ENCODE data around the gene STPG3.

STPG3 gene

DNA sequence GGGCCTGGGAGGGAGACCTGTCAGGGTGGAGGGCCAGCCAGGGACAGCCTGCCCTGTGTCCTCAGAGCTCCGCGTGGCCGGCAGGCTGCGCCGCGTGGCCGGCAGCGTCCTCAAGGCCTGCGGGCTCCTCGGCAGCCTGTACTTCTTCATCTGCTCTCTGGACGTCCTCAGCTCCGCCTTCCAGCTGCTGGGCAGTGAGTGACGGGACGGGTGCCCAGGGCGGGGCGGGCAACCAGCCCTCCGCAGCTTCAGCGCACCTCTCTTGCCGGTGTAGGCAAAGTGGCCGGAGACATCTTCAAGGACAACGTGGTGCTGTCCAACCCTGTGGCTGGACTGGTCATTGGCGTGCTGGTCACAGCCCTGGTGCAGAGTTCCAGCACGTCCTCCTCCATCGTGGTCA is 18.6 kb upstream of the STPG3 start:
- H3K14ac ChIP-seq (ENCODE audit: low read length in 2 of 2) = no peak overlapping the region
- peaks cover 0 to 3% of the 10 kb centered on the region in 2 experiments for H3K36me3 ChIP-seq (ENCODE audit: control insufficient read depth in 1 of 2, insufficient read depth in 2 of 2, low read depth in 1 of 2, low read length in 2 of 2)
- no peak overlapping the region for H3K23ac ChIP-seq (ENCODE audit: low read length in 2 of 2)
- H3K4me1 ChIP-seq (ENCODE audit: control insufficient read depth, insufficient read depth, low read depth, low read length) = peaks cover 19% of the 10 kb centered on the region
- no peak overlapping the region for H2BK12ac ChIP-seq (ENCODE audit: low read length in 2 of 2)
- no peak overlapping the region for H2AFZ ChIP-seq (ENCODE audit: low read depth, low read length)
- H3K4me2 ChIP-seq (ENCODE audit: low read length, poor library complexity, severe bottlenecking) = no peak overlapping the region
- no peak overlapping the region for H3K18ac ChIP-seq (ENCODE audit: low read depth in 1 of 2, low read length in 2 of 2)
- H3K4ac ChIP-seq (ENCODE audit: low read depth in 1 of 2, low read length in 2 of 2) = no peak overlapping the region
- H3K79me1 ChIP-seq (replicated peaks; ENCODE audit: low read length, poor library complexity, severe bottlenecking) = peaks cover 10% of the 10 kb centered on the region
- no peak overlapping the region for H3K27ac ChIP-seq (ENCODE audit: low read length, poor library complexity, severe bottlenecking)
- no peak overlapping the region for H2BK120ac ChIP-seq (ENCODE audit: low read depth, low read length)
- peaks cover 0 to 73% of the 10 kb centered on the region in 2 experiments for H3K27me3 ChIP-seq (ENCODE audit: control insufficient read depth in 1 of 2, insufficient read depth in 1 of 2, low read length in 2 of 2)
- DNase-seq = no peak
- H4K8ac ChIP-seq (ENCODE audit: low read length) = no peak overlapping the region
- 91% methylated on average over 24 of the region's 24 CpGs for whole genome bisulfite sequencing
- H3K9ac ChIP-seq (ENCODE audit: low read length) = no peak overlapping the region
- H2BK5ac ChIP-seq (ENCODE audit: low read depth, low read length, poor library complexity, severe bottlenecking) = no peak overlapping the region
- H2BK15ac ChIP-seq (ENCODE audit: low read depth, poor library complexity, severe bottlenecking) = no peak overlapping the region
- H4K91ac ChIP-seq (ENCODE audit: low read length) = peak overlapping the region; percentile 10
- no peak overlapping the region for H2AK5ac ChIP-seq (ENCODE audit: low read length, severe bottlenecking)
- H3K4me3 ChIP-seq (ENCODE audit: insufficient read depth in 1 of 2, low read depth in 1 of 2, low read length in 2 of 2) = no peak overlapping the region
- H3K9me3 ChIP-seq (ENCODE audit: control insufficient read depth, low read length) = no peaks in the 10 kb centered on the region

DNA sequence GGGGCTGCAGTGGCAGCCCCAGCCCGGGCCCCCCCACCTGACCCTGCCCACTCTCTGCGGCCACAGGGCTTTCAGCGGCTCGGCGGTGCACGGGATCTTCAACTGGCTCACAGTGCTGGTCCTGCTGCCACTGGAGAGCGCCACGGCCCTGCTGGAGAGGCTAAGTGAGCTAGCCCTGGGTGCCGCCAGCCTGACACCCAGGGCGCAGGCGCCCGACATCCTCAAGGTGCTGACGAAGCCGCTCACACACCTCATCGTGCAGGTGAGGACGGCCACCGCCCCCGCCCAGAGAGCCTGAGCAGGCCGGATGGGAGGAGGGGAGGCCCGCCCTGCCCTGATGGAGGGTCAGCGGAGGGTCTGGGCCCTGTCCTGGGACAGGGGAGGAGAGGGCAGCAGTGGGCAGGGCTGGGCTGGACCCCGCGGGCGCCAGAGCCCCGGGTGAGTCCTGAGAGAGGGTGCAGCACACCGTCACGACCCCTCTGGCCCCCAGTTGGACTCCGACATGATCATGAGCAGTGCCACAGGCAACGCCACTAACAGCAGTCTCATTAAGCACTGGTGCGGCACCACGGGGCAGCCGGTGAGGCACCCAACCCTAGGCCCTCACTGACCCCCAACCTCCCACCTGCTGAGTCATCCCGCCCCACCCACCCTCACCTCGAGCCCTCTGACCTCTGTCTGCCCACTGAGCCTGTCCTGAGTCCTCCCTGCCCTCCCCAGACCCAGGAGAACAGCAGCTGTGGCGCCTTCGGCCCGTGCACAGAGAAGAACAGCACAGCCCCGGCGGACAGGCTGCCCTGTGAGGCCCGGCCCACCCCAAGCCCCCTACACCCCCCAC is 17.7 kb upstream of the STPG3 start:
- H3K14ac ChIP-seq (ENCODE audit: low read length in 2 of 2) = no peak overlapping the region
- H3K36me3 ChIP-seq (ENCODE audit: control insufficient read depth in 1 of 2, insufficient read depth in 2 of 2, low read depth in 1 of 2, low read length in 2 of 2) = peaks cover 0 to 3% of the 10 kb centered on the region in 2 experiments
- peaks cover 0 to 68% of the 10 kb centered on the region in 2 experiments for H3K27me3 ChIP-seq (ENCODE audit: control insufficient read depth in 1 of 2, insufficient read depth in 1 of 2, low read length in 2 of 2)
- 88% methylated on average over 34 of the region's 40 CpGs for WGBS
- no peak overlapping the region for H3K4me3 ChIP-seq (ENCODE audit: insufficient read depth in 1 of 2, low read depth in 1 of 2, low read length in 2 of 2)
- H3K9me3 ChIP-seq (ENCODE audit: control insufficient read depth, low read length) = no peaks in the 10 kb centered on the region
- no peak overlapping the region for H2BK12ac ChIP-seq (ENCODE audit: low read length in 2 of 2)
- H3K23ac ChIP-seq (ENCODE audit: low read length in 2 of 2) = no peak overlapping the region
- H2AK5ac ChIP-seq (ENCODE audit: low read length, severe bottlenecking) = no peak overlapping the region
- no peak overlapping the region for H3K27ac ChIP-seq (ENCODE audit: low read length, poor library complexity, severe bottlenecking)
- no peak overlapping the region for H3K4me2 ChIP-seq (ENCODE audit: low read length, poor library complexity, severe bottlenecking)
- H2BK15ac ChIP-seq (ENCODE audit: low read depth, poor library complexity, severe bottlenecking) = no peak overlapping the region
- H2BK120ac ChIP-seq (ENCODE audit: low read depth, low read length) = no peak overlapping the region
- H4K91ac ChIP-seq (ENCODE audit: low read length) = no peak overlapping the region
- no peak overlapping the region for H3K18ac ChIP-seq (ENCODE audit: low read depth in 1 of 2, low read length in 2 of 2)
- peaks cover 14% of the 10 kb centered on the region for H3K79me1 ChIP-seq (replicated peaks; ENCODE audit: low read length, poor library complexity, severe bottlenecking)
- no peak overlapping the region for H2AFZ ChIP-seq (ENCODE audit: low read depth, low read length)
- no peak overlapping the region for H4K8ac ChIP-seq (ENCODE audit: low read length)
- H2BK5ac ChIP-seq (ENCODE audit: low read depth, low read length, poor library complexity, severe bottlenecking) = no peak overlapping the region
- peaks cover 27% of the 10 kb centered on the region for H3K4me1 ChIP-seq (ENCODE audit: control insufficient read depth, insufficient read depth, low read depth, low read length)
- H3K9ac ChIP-seq (ENCODE audit: low read length) = no peak overlapping the region
- no peak overlapping the region for H3K4ac ChIP-seq (ENCODE audit: low read depth in 1 of 2, low read length in 2 of 2)
- no peak for DNase-seq

DNA sequence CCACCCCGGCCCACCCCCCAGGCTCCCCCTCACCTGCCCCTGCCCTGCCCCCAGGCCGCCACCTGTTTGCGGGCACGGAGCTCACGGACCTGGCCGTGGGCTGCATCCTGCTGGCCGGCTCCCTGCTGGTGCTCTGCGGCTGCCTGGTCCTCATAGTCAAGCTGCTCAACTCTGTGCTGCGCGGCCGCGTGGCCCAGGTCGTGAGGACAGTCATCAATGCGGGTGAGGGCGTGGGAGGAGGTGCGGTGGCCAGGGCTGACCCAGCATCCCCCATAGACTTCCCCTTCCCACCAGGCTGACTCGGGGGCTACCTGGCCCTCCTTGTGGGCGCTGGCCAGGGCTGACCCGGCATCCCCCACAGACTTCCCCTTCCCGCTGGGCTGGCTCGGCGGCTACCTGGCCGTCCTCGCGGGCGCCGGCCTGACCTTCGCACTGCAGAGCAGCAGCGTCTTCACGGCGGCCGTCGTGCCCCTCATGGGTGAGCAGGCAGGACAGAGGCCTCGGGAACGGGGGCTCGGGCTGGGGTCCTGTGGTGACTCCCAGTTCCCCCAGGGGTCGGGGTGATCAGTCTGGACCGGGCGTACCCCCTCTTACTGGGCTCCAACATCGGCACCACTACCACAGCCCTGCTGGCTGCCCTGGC is 16.9 kb upstream of the STPG3 start:
- H3K4me2 ChIP-seq (ENCODE audit: low read length, poor library complexity, severe bottlenecking) = no peak overlapping the region
- no peak overlapping the region for H3K27ac ChIP-seq (ENCODE audit: low read length, poor library complexity, severe bottlenecking)
- no peak overlapping the region for H2AFZ ChIP-seq (ENCODE audit: low read depth, low read length)
- H3K9me3 ChIP-seq (ENCODE audit: control insufficient read depth, low read length) = no peaks in the 10 kb centered on the region
- H3K23ac ChIP-seq (ENCODE audit: low read length in 2 of 2) = no peak overlapping the region
- no peak overlapping the region for H4K8ac ChIP-seq (ENCODE audit: low read length)
- no peak overlapping the region for H2BK5ac ChIP-seq (ENCODE audit: low read depth, low read length, poor library complexity, severe bottlenecking)
- peaks cover 35% of the 10 kb centered on the region for H3K4me1 ChIP-seq (ENCODE audit: control insufficient read depth, insufficient read depth, low read depth, low read length)
- peaks cover 21% of the 10 kb centered on the region for H3K79me1 ChIP-seq (replicated peaks; ENCODE audit: low read length, poor library complexity, severe bottlenecking)
- WGBS = 89% methylated on average over 39 of the region's 40 CpGs
- H3K36me3 ChIP-seq (ENCODE audit: control insufficient read depth in 1 of 2, insufficient read depth in 2 of 2, low read depth in 1 of 2, low read length in 2 of 2) = peaks cover 0 to 3% of the 10 kb centered on the region in 2 experiments
- no peak overlapping the region for H3K4ac ChIP-seq (ENCODE audit: low read depth in 1 of 2, low read length in 2 of 2)
- no peak overlapping the region for H2BK15ac ChIP-seq (ENCODE audit: low read depth, poor library complexity, severe bottlenecking)
- no peak overlapping the region for H3K9ac ChIP-seq (ENCODE audit: low read length)
- no peak overlapping the region for H3K18ac ChIP-seq (ENCODE audit: low read depth in 1 of 2, low read length in 2 of 2)
- H2BK120ac ChIP-seq (ENCODE audit: low read depth, low read length) = no peak overlapping the region
- no peak overlapping the region for H3K14ac ChIP-seq (ENCODE audit: low read length in 2 of 2)
- peak overlapping the region; percentile 6 for H4K91ac ChIP-seq (ENCODE audit: low read length)
- no peak overlapping the region for H2BK12ac ChIP-seq (ENCODE audit: low read length in 2 of 2)
- DNase-seq = no peak
- H3K4me3 ChIP-seq (ENCODE audit: insufficient read depth in 1 of 2, low read depth in 1 of 2, low read length in 2 of 2) = no peak overlapping the region
- peaks cover 0 to 60% of the 10 kb centered on the region in 2 experiments for H3K27me3 ChIP-seq (ENCODE audit: control insufficient read depth in 1 of 2, insufficient read depth in 1 of 2, low read length in 2 of 2)
- H2AK5ac ChIP-seq (ENCODE audit: low read length, severe bottlenecking) = no peak overlapping the region

DNA sequence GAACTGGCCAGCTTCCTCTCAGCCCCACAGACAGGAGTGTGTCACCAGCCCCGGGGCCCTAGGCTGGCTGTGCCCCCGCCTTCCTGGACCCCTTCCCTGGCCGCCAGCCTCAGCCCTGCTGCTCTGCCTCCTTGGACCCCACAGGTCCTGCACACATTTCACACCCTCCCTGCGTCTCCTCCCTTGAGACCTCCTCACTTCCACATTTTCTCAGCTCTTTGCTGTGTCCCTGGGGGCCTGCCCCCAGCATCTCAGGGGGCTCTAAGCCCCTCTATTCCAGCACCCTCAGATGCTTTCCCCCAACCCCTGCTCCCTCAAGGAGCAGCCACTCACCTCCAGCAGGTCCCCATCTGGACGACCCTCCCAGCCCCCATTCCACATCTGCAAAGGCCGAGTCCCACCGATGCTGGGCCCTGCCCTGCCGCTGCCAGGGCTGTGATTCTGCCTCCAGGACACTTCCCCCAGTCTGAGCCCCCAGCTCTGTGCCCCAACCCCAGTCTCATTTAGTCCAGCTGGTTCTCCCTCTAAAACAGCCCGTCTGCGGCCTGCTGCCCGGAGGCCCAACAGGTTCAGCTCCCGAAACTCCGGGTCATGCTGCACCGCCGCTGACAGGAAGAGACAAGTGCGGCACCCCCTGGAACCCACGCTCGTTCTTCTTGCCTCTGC is 16.2 kb upstream of the STPG3 start:
- Histone ChIP-seq H3K79me1 (replicated peaks; ENCODE audit: low read length, poor library complexity, severe bottlenecking) (peaks cover 21% of the 10 kb centered on the region), H4K91ac (ENCODE audit: low read length) (no peak overlapping the region), H2BK120ac (ENCODE audit: low read depth, low read length) (no peak overlapping the region), H2BK12ac (ENCODE audit: low read length in 2 of 2) (no peak overlapping the region), H2AK5ac (ENCODE audit: low read length, severe bottlenecking) (no peak overlapping the region), H2AFZ (ENCODE audit: low read depth, low read length) (no peak overlapping the region), H3K4me1 (ENCODE audit: control insufficient read depth, insufficient read depth, low read depth, low read length) (peaks cover 36% of the 10 kb centered on the region), H3K14ac (ENCODE audit: low read length in 2 of 2) (no peak overlapping the region), H3K27me3 (ENCODE audit: control insufficient read depth in 1 of 2, insufficient read depth in 1 of 2, low read length in 2 of 2) (peaks cover 0 to 53% of the 10 kb centered on the region in 2 experiments), H3K4me2 (ENCODE audit: low read length, poor library complexity, severe bottlenecking) (no peak overlapping the region), H3K23ac (ENCODE audit: low read length in 2 of 2) (no peak overlapping the region), H4K8ac (ENCODE audit: low read length) (no peak overlapping the region), H3K9me3 (ENCODE audit: control insufficient read depth, low read length) (no peaks in the 10 kb centered on the region), H3K4me3 (ENCODE audit: insufficient read depth in 1 of 2, low read depth in 1 of 2, low read length in 2 of 2) (no peak overlapping the region), H3K36me3 (ENCODE audit: control insufficient read depth in 1 of 2, insufficient read depth in 2 of 2, low read depth in 1 of 2, low read length in 2 of 2) (peaks cover 0 to 3% of the 10 kb centered on the region in 2 experiments), H3K4ac (ENCODE audit: low read depth in 1 of 2, low read length in 2 of 2) (no peak overlapping the region), H3K27ac (ENCODE audit: low read length, poor library complexity, severe bottlenecking) (no peak overlapping the region), H3K18ac (ENCODE audit: low read depth in 1 of 2, low read length in 2 of 2) (no peak overlapping the region), H2BK5ac (ENCODE audit: low read depth, low read length, poor library complexity, severe bottlenecking) (no peak overlapping the region), H3K9ac (ENCODE audit: low read length) (no peak overlapping the region), H2BK15ac (ENCODE audit: low read depth, poor library complexity, severe bottlenecking) (no peak overlapping the region)
- no peak for DNase-seq
- 87% methylated on average over 17 of the region's 18 CpGs for WGBS

All from mesenchymal stem cell (in vitro differentiated cells and primary cell).